OCI-LY1 (cell line): ENCODE measurements around the gene CLSTN2.

ENCODE experiments used
- H2AFZ ChIP-seq: fragments of 200-600 bp; sonication (generic), shearing (Covaris generic); 2 replicates; pipeline ENCODE4 v1.6.0; 2014; ENCODE audit warnings: antibody characterized with exemption, mild to moderate bottlenecking, low read length
- H3F3A ChIP-seq: fragments of 200-600 bp; sonication (generic), shearing (Covaris generic); 2 replicates; pipeline ENCODE4 v1.6.0; 2014; ENCODE audit warnings: mild to moderate bottlenecking, antibody characterized with exemption, low read length, moderate library complexity; ENCODE audit not compliant: insufficient read depth
- H3K27ac ChIP-seq: fragments of 200-600 bp; sonication (generic); 2 replicates; pipeline ENCODE4 v1.5.1; 2014; ENCODE audit warnings: low read length, mixed run types, mild to moderate bottlenecking, low read depth; ENCODE audit not compliant: poor library complexity, severe bottlenecking
- H3K27me3 ChIP-seq: fragments of 200-600 bp; sonication (generic); 2 replicates; pipeline ENCODE4 v1.6.0; 2014; ENCODE audit warnings: antibody characterized with exemption, mild to moderate bottlenecking, low read length, moderate library complexity; ENCODE audit not compliant: insufficient read depth
- H3K36me3 ChIP-seq: fragments of 200-600 bp; sonication (generic); 2 replicates; pipeline ENCODE4 v1.6.1; 2014; ENCODE audit warnings: mild to moderate bottlenecking, antibody characterized with exemption, low read length, moderate library complexity, mixed read lengths; ENCODE audit not compliant: insufficient read depth
- H3K4me1 ChIP-seq: fragments of 200-600 bp; sonication (generic); 2 replicates; pipeline ENCODE4 v1.5.1; 2014; ENCODE audit warnings: mild to moderate bottlenecking, low read length, moderate library complexity; ENCODE audit not compliant: insufficient read depth, severe bottlenecking
- H3K4me2 ChIP-seq: fragments of 200-600 bp; sonication (generic), shearing (Covaris generic); 2 replicates; pipeline ENCODE4 v1.6.1; 2014; ENCODE audit warnings: low read length
- H3K4me3 ChIP-seq: fragments of 200-600 bp; sonication (generic); 2 replicates; pipeline ENCODE4 v1.5.1; 2014; ENCODE audit warnings: low read length, low read depth, mild to moderate bottlenecking, mixed read lengths; ENCODE audit not compliant: poor library complexity, severe bottlenecking
- H3K79me2 ChIP-seq: fragments of 200-600 bp; shearing (Covaris generic); 2 replicates; pipeline ENCODE4 v1.6.1; 2016; ENCODE audit warnings: mixed run types, low read length, mixed read lengths; ENCODE audit not compliant: insufficient read depth
- H3K9ac ChIP-seq: fragments of 200-600 bp; sonication (generic), shearing (Covaris generic); 2 replicates; pipeline ENCODE4 v1.6.1; 2014; ENCODE audit warnings: mild to moderate bottlenecking, low read length, mixed read lengths
- H3K9me2 ChIP-seq: fragments of 200-600 bp; sonication (generic), shearing (Covaris generic); 2 replicates; pipeline ENCODE4 v1.6.1; 2014; ENCODE audit warnings: low read depth, mild to moderate bottlenecking, low read length, mixed read lengths
- H3K9me3 ChIP-seq: fragments of 200-600 bp; shearing (Covaris generic); 2 replicates; pipeline ENCODE4 v1.6.1; 2014; ENCODE audit warnings: low read length, mixed read lengths
- H4K20me1 ChIP-seq: fragments of 200-600 bp; sonication (generic), shearing (Covaris generic); 2 replicates; pipeline ENCODE4 v1.6.0; 2016; ENCODE audit warnings: mild to moderate bottlenecking, low read length; ENCODE audit not compliant: insufficient read depth
- EZH2 ChIP-seq: fragments of 200-600 bp; sonication (generic), shearing (Covaris generic); IDR thresholded peaks from 2 replicates; pipeline ENCODE4 v1.8.0; 2017; ENCODE audit warnings: borderline replicate concordance, mixed run types, mild to moderate bottlenecking, antibody characterized with exemption, low read length, moderate library complexity, mixed read lengths
- TF ChIP-seq, protein P1 (sequence below): fragments of 200-600 bp; sonication (generic), shearing (Covaris generic); IDR thresholded peaks from 2 replicates; pipeline ENCODE4 v1.5.1; 2017; ENCODE audit warnings: mild to moderate bottlenecking, antibody characterized with exemption, low read length, moderate library complexity, mixed read lengths

CLSTN2 gene

GRCh38 chr3:140122183-140122582 lies 187.2 kb downstream of the CLSTN2 start:
- no peak for TF ChIP-seq EZH2
- TF ChIP-seq, protein P1, sequence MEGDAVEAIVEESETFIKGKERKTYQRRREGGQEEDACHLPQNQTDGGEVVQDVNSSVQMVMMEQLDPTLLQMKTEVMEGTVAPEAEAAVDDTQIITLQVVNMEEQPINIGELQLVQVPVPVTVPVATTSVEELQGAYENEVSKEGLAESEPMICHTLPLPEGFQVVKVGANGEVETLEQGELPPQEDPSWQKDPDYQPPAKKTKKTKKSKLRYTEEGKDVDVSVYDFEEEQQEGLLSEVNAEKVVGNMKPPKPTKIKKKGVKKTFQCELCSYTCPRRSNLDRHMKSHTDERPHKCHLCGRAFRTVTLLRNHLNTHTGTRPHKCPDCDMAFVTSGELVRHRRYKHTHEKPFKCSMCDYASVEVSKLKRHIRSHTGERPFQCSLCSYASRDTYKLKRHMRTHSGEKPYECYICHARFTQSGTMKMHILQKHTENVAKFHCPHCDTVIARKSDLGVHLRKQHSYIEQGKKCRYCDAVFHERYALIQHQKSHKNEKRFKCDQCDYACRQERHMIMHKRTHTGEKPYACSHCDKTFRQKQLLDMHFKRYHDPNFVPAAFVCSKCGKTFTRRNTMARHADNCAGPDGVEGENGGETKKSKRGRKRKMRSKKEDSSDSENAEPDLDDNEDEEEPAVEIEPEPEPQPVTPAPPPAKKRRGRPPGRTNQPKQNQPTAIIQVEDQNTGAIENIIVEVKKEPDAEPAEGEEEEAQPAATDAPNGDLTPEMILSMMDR, result no peak
- Histone ChIP-seq H3K9me3 (no peaks in the 10 kb centered on the region), H3K27me3 (no peaks in the 10 kb centered on the region), H2AFZ (no peak overlapping the region), H3K4me2 (no peak overlapping the region), H3K79me2 (no peaks in the 10 kb centered on the region), H3K36me3 (no peaks in the 10 kb centered on the region), H3K9ac (no peak overlapping the region), H3F3A (no peaks in the 10 kb centered on the region), H3K4me1 (no peaks in the 10 kb centered on the region), H4K20me1 (no peaks in the 10 kb centered on the region), H3K9me2 (no peaks in the 10 kb centered on the region), H3K4me3 (no peak overlapping the region), H3K27ac (no peak overlapping the region)

GRCh38 chr3:140128217-140128616 lies 193.2 kb downstream of the CLSTN2 start:
- no peak overlapping the region for H2AFZ ChIP-seq

DNA sequence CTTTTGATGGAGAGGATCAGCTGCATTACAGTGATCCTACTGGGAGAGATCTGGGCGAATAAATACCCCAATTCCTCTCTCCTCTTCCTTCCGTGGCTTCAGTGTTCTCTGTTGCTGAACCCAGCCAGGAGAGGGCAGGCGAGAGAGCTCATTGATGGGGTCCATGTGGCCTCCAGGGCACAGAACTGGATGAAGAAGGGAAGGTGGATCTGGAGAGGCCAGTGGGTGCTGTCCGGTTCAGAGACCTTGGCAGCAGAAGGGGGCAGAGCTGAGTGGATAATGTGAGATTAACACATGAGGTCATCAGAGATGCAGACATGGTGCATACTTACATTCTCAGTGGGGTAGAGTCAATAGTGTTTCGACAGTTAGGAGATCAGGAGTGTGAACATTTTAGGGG lies 193.6 kb downstream of the CLSTN2 start:
- no peak overlapping the region for H3K9ac ChIP-seq
- H3K4me3 ChIP-seq, result no peak overlapping the region
- H3K4me2 ChIP-seq, result no peak overlapping the region
- H3K27me3 ChIP-seq, result no peaks in the 10 kb centered on the region
- no peaks in the 10 kb centered on the region for H4K20me1 ChIP-seq
- no peaks in the 10 kb centered on the region for H3K9me2 ChIP-seq
- no peaks in the 10 kb centered on the region for H3K4me1 ChIP-seq
- TF ChIP-seq, protein P1, result peak; percentile 76
- no peak for TF ChIP-seq EZH2
- no peak overlapping the region for H2AFZ ChIP-seq
- no peaks in the 10 kb centered on the region for H3K36me3 ChIP-seq
- H3K9me3 ChIP-seq, result no peaks in the 10 kb centered on the region
- no peaks in the 10 kb centered on the region for H3K79me2 ChIP-seq
- H3F3A ChIP-seq, result no peaks in the 10 kb centered on the region
- no peak overlapping the region for H3K27ac ChIP-seq

More at GRCh38 chr3:140128217-140128616, 193.2 kb downstream of the CLSTN2 start:
- Histone ChIP-seq H3K79me2 (no peaks in the 10 kb centered on the region), H3K4me3 (no peak overlapping the region), H3K27me3 (no peaks in the 10 kb centered on the region), H3K27ac (no peak overlapping the region), H3K36me3 (no peaks in the 10 kb centered on the region), H3K9me2 (no peaks in the 10 kb centered on the region), H3K4me1 (no peaks in the 10 kb centered on the region), H3K9me3 (no peaks in the 10 kb centered on the region), H3F3A (no peaks in the 10 kb centered on the region), H4K20me1 (no peaks in the 10 kb centered on the region), H3K4me2 (no peak overlapping the region), H3K9ac (no peak overlapping the region)
- TF ChIP-seq, protein P1, result no peak
- no peak for TF ChIP-seq EZH2
